Ishikawa (cell line): ENCODE results near the gene LIN28B.

Experiments
- EGR1 ChIP-seq: IDR thresholded peaks from 2 replicates; pipeline ENCODE4 v1.6.1; 2012
- NFIC ChIP-seq: IDR thresholded peaks from 2 replicates; pipeline ENCODE4 v1.6.1; 2012
- TAF1 ChIP-seq: IDR thresholded peaks from 2 replicates; pipeline ENCODE4 v1.6.1; 2012; ENCODE audit warnings: low read depth, mild to moderate bottlenecking

DNA sequence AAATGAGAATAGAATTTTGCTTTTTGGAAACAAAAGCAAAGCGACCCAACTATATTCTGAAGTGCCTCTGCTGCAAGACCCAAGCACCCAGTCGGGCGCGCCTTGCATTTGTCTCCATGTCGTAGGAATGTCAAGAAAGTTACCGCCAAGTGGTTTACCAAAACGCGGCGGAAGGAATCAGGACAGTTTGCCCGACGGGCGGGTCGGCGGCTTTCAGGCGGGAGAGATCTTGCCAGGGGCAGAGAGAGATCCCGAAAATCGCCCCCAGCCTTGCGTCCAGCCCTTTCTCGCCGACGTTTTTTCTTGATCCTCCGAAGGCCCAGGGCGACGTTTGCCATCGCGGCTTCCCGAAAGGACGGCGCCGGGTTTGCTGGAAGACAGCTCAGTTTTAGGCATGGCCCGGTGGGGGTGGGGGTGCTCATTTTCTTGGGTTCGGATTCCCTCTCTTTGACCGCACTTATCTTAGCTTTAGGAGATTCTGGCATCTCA, 4.0 kb upstream of the LIN28B start:
- TF ChIP-seq TAF1 (no peak), EGR1 (no peak), NFIC (no peak)
